Mesothelial cell of epicardium (in vitro differentiated cells): ENCODE data around the gene EVC. TPM values are rescaled to one million over a fixed set of nuclear protein-coding genes. Genes with fewer than 3 reads are reported as not detected.

Experiments used
- DNase-seq, 2 experiments: peaks; one replicate each; pipeline ENCODE4 v3.0.0; 2021; ENCODE audit warnings: low spot score in 2 of 2; ENCODE audit not compliant: unreplicated experiment in 2 of 2
- H3K27ac Mint-ChIP-seq: 2 replicates; pipeline ENCODE4 v1.8.0; 2021; ENCODE audit warnings: mixed read lengths
- H3K27me3 Mint-ChIP-seq: 2 replicates; pipeline ENCODE4 v1.8.0; 2021; ENCODE audit warnings: low read depth, mixed read lengths
- H3K36me3 Mint-ChIP-seq: 2 replicates; pipeline ENCODE4 v1.8.0; 2021; ENCODE audit warnings: mixed read lengths
- H3K4me1 Mint-ChIP-seq: 2 replicates; pipeline ENCODE4 v1.8.0; 2021; ENCODE audit warnings: mixed read lengths
- H3K4me3 Mint-ChIP-seq: 2 replicates; pipeline ENCODE4 v1.8.0; 2021; ENCODE audit warnings: mild to moderate bottlenecking, moderate library complexity, mixed read lengths
- H3K9me3 Mint-ChIP-seq: 2 replicates; pipeline ENCODE4 v1.8.0; 2021; ENCODE audit warnings: mixed read lengths
- CTCF ChIP-seq: fragments of 200-600 bp; sonication (generic); IDR thresholded peaks from one replicate; pipeline ENCODE4 v1.5.0; 2021; ENCODE audit warnings: antibody characterized with exemption; ENCODE audit not compliant: unreplicated experiment
- total RNA-seq: library from RNA; stranded (reverse); gene quantifications from 3 replicates; pipeline ENCODE4 v1.2.1, GENCODE V29; 2021

The EVC gene
- total RNA-seq, 1 donor from 2014 or later: 51.4 TPM

- no peaks in the 10 kb centered on the region for H3K27me3 Mint-ChIP-seq
- H3K9me3 Mint-ChIP-seq: peaks cover 9% of the 10 kb centered on the region
- no peak overlapping the region for H3K27ac Mint-ChIP-seq
- H3K36me3 Mint-ChIP-seq: peaks cover 32% of the 10 kb centered on the region
- H3K4me3 Mint-ChIP-seq: no peak overlapping the region
- H3K4me1 Mint-ChIP-seq: no peaks in the 10 kb centered on the region
- TF ChIP-seq CTCF: no peak
- no peak for DNase-seq
Observed at GRCh38 chr4:5718411-5718810, 7.4 kb downstream of the EVC start.

DNA sequence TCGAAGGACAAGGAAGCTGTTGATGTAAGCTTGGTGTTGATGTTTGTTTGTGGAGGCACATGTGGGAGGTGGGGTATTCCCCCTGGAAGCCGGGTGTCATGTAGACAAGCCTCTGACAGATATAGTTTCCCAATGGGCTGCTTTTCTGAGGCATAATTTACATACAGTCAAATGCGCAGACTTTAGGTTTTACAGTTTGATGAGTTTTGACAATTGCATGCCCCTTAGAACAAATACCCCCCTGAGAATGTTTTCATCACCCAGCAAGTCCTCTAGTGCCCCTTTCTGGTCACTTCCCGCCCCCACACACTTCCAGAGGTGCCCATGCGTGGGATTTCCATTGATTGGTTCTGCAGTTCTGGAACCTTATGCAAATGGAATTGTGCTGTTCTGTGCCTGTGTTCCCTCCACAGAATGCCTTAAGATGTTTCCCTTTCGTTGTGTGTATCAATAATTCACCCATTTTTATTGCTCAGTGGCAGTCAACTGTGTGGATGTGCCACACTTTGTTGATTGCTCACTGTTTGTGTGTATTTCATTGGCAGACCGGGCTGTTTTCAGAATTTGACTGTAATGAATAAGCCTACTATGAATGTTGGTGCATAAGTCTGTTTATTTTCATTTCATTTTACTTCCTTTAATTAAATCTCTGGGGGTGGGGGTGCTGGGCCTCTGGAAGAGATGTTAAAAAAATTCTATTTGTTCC is 8.5 kb downstream of the EVC start:
- H3K36me3 Mint-ChIP-seq: peaks cover 34% of the 10 kb centered on the region
- peaks cover 6% of the 10 kb centered on the region for H3K9me3 Mint-ChIP-seq
- no peaks in the 10 kb centered on the region for H3K27me3 Mint-ChIP-seq
- no peak for DNase-seq
- H3K4me3 Mint-ChIP-seq: no peak overlapping the region
- H3K4me1 Mint-ChIP-seq: no peaks in the 10 kb centered on the region
- TF ChIP-seq CTCF: no peak
- no peak overlapping the region for H3K27ac Mint-ChIP-seq

DNA sequence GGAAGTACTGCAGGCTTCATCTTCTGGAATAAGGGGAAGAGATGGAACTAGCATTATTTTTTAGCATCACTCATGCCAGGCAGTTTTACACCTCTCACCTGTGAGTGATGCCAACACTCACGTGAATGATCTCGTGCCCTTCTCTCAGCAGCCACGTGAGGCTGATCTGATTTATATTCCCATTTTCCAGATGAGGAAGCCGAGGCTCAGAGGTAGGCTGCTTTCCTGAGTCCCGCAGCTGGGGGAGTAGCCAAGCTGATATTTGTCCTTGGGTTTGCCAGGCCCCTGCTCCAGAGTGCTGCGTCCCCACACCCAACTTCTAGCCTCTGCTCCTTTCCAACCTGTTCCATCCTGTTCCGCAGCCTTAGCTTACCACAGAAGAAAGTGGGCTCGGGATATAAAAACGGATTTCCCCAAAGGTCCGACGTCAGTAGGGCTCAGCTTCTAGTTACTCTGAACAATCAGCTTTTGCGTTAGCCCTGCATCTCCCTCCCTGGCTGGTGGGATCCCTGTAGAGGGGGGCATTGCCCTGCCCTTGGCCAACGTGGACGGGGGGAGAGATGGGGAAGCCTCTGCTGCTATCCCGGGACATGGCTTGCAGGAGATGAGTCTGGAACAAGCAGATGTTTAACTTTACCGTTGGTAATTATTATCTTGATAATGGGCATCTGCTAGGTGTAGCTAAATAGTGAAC is 9.3 kb downstream of the EVC start:
- Mint-ChIP-seq H3K36me3 (peaks cover 35% of the 10 kb centered on the region), H3K27ac (no peak overlapping the region), H3K27me3 (no peaks in the 10 kb centered on the region), H3K9me3 (peaks cover 9% of the 10 kb centered on the region), H3K4me1 (no peaks in the 10 kb centered on the region), H3K4me3 (no peak overlapping the region)
- DNase-seq: no peak
- no peak for TF ChIP-seq CTCF

DNA sequence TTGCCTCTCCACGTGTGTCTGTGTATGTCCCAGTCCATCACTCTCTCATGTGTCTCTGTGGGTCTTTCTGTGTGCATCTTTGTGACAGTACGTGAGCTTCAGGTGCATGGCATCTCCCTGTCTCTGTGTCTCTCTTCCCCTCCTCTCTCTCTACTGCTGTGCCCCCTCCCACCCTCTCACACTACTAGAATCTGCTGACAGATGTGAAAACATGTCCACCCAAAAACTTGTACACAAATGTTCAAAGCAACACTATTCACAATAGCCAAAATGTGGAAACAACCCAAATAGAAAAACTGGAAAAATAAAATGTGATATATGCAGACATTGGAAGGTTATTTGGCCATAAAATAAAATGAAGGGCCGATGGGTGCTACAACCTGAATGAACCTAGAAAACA is 10.0 kb downstream of the EVC start:
- peaks cover 14% of the 10 kb centered on the region for H3K9me3 Mint-ChIP-seq
- no peak overlapping the region for H3K27ac Mint-ChIP-seq
- DNase-seq: no peak
- H3K27me3 Mint-ChIP-seq: no peaks in the 10 kb centered on the region
- H3K36me3 Mint-ChIP-seq: peaks cover 41% of the 10 kb centered on the region
- no peak for TF ChIP-seq CTCF
- H3K4me1 Mint-ChIP-seq: no peaks in the 10 kb centered on the region
- H3K4me3 Mint-ChIP-seq: no peak overlapping the region

DNA sequence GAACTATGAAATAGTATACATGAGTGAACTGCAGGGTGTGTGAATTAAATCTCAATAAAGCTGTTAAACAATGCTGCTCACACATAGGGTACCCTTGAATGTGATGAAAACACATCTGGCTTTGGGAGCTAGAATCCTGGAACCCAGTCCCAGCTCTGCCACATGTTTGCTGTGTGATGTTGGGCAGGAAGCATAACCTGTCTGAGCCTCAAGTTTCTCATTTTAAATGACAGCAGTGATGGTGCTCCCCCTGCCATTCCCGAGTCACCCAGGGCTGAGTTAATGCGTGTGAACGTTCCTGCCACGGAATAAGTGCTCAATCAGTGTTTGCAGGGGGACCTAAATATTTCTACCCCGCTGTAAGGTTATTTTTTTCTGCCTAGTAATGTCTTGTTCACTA is 10.9 kb downstream of the EVC start:
- Mint-ChIP-seq H3K9me3 (peaks cover 17% of the 10 kb centered on the region), H3K4me1 (no peaks in the 10 kb centered on the region), H3K4me3 (no peak overlapping the region), H3K36me3 (peaks cover 41% of the 10 kb centered on the region), H3K27ac (no peak overlapping the region), H3K27me3 (no peaks in the 10 kb centered on the region)
- TF ChIP-seq CTCF: no peak
- DNase-seq: no peak
